Measurements from ENCODE around the gene KLHL24. TPM values are rescaled to one million over a fixed set of nuclear protein-coding genes. Genes with fewer than 3 reads are reported as not detected.
"Not testable (repeated sequence)": the region's sequence is repeated elsewhere in the genome, so short reads cannot be mapped to it uniquely, and the experiment has no call there.

KLHL24 gene
- total RNA-seq, 4 donors from 2014 or later = 118 to 301 (median 222) TPM

DNA sequence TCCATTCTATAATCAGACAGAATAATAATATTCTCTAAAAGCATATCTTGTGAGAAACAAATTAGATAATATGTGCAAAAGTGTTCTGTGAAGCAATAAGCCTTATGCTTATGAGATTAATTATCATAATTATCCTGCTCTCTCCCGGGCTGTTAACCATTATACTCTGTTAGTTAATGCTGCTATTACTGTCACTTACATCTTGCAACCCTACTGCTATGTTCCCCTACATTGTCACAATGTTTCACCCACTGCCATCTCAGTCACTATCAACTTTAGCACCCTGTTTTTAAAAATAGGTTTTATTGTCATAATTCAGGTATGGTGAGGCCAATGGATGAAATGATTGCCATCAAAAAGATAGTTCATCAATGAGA, 15.2 kb upstream of the KLHL24 start:
- TF ChIP-seq, protein P1, sequence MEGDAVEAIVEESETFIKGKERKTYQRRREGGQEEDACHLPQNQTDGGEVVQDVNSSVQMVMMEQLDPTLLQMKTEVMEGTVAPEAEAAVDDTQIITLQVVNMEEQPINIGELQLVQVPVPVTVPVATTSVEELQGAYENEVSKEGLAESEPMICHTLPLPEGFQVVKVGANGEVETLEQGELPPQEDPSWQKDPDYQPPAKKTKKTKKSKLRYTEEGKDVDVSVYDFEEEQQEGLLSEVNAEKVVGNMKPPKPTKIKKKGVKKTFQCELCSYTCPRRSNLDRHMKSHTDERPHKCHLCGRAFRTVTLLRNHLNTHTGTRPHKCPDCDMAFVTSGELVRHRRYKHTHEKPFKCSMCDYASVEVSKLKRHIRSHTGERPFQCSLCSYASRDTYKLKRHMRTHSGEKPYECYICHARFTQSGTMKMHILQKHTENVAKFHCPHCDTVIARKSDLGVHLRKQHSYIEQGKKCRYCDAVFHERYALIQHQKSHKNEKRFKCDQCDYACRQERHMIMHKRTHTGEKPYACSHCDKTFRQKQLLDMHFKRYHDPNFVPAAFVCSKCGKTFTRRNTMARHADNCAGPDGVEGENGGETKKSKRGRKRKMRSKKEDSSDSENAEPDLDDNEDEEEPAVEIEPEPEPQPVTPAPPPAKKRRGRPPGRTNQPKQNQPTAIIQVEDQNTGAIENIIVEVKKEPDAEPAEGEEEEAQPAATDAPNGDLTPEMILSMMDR (IDR thresholded peaks at IDR 0.05 in 4 of 5, conservative IDR thresholded peaks at IDR 0.05 in 1 of 5) = no peak
- no peak for TF ChIP-seq POLR2A (IDR thresholded peaks at IDR 0.05)
- Histone ChIP-seq H3K27ac (peak overlapping the region in 3 of 4 donors; percentile 33 to 62 (median 52)), H3K36me3 (no peaks in the 10 kb centered on the region), H3K4me3 (no peak overlapping the region), H3K27me3 (no peaks in the 10 kb centered on the region), H3K9me3 (no peaks in the 10 kb centered on the region), H3K4me1 (peaks cover 12 to 17% of the 10 kb centered on the region in 2 donors)
- intact Hi-C loops (cut with DNase I; ENCODE audit: low total_unique reads) = no loop called here
- ATAC-seq = no peak
- no peak for DNase-seq
- in situ Hi-C loops (cut with MboI; ENCODE audit: low sequenced_read_pairs in 4 of 4) = no loop called here

DNA sequence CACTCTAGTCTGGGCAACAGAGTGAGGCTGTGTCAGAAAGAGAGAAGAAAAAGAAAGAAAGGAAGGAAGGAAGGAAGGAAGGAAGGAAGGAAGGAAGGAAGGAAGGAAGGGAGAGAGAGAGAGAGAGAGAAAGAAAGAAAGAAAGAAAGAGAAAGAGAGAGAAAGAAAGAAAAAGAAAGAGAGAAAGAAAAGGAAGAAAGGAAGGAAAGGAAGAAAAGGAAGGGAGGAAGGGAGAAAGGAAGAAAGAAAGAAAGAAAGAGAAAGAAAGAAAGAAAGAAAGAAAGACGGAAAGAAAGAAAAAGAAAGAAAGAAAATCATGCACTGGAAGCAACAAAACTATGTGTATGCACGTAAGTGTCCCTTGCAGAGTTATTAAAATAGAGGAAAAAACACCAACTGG, 12.9 kb upstream of the KLHL24 start:
- ATAC-seq; intact Hi-C loops (cut with DNase I; ENCODE audit: low total_unique reads); in situ Hi-C loops (cut with MboI; ENCODE audit: low sequenced_read_pairs in 4 of 4): not testable (repeated sequence)

DNA sequence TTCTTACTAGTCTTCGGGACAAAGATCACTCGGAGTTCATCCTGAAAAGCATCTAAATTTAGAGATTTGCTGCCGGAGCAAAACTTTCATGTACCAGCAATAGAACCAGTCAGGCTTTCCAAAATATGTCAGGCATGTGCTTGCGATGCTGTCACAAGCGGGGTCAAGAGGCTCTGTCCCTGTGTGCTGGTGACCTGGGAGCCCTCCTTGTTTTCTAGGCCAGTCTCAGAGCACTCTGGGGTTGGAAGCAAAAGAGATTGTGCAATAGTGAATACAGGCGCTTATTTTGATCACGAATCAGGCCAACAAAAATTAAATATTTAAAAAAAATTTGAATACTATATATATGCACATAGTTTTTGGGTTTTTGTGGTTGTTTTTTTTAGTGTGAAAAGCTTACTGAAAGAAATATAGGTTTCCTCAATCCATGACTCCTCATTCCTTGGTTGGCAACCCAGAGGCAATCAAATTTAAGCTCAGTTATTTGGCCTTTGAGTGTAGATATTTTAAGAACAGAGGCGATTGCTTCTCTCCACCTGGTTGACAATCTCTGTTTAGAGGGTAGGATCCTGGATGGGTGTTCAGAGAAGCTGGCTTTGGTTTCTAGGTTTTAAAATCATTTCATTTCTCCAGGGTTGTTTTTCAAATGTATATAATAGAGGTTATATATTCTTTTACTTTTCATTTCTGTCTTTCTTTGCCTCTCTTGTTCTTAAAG, 8.4 kb upstream of the KLHL24 start:
- in situ Hi-C loops (cut with MboI; ENCODE audit: low sequenced_read_pairs in 4 of 4) (no loop called here), intact Hi-C loops (cut with DNase I; ENCODE audit: low total_unique reads) (loop anchor here (5.0 kb wide), 1 partner anchor 65 kb away; no protein-coding TSS in a partner anchor)
- H3K36me3 ChIP-seq = no peaks in the 10 kb centered on the region
- peak overlapping the region; percentile 73 to 82 (median 77) for H3K27ac ChIP-seq
- no peak overlapping the region for H3K4me3 ChIP-seq
- ATAC-seq = peak; percentile 91 to 95
- H3K9me3 ChIP-seq = no peaks in the 10 kb centered on the region
- peaks cover 36 to 45% of the 10 kb centered on the region in 2 donors for H3K4me1 ChIP-seq
- TF ChIP-seq POLR2A (IDR thresholded peaks at IDR 0.05) = no peak
- TF ChIP-seq, protein P1 (IDR thresholded peaks at IDR 0.05 in 4 of 5, conservative IDR thresholded peaks at IDR 0.05 in 1 of 5) = no peak
- no peaks in the 10 kb centered on the region for H3K27me3 ChIP-seq
- DNase-seq = peak; percentile 74 to 87

More for the DNA sequence above, 12.9 kb upstream of the KLHL24 start:
- H3K4me3 ChIP-seq, H3K36me3 ChIP-seq, DNase-seq, H3K27ac ChIP-seq, H3K9me3 ChIP-seq, H3K27me3 ChIP-seq: not testable (repeated sequence)
- H3K4me1 ChIP-seq = peaks cover 27 to 33% of the 10 kb centered on the region in 2 donors

DNA sequence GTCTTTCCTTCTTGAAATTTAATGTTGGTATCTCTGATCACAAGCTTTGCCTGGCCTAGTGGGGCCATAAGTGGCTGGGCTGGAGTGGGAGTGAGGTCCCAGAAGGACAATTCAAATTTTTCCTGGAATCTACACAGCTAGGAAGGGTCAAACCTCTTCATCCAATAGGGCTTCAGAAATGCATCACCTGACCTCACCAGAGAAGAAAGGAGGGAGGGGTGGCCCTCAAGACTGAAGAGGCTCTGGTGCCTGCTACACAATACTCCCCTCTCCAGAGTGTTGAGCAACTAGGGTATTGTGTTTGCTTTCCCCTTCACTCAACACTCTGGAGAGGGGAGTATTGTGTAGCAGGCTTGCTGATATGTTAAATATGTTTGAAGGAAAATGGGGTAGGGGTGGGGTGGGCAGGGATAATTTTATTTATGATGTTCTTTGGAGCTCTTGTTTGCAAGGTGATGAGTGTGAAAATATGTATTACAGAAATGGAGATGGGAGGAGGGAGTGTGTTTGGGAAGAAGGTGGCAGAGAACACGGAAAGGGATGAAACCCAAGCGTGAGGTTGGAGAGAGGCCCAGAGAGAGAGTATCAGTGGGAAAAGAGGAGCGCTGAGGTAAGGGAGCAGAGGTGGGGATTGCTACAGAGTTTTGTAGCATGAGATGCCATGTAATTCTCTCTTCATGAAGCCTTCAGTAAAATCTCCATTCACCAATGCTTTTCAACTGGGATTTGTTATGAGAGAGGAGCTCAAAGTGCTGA, 5.7 kb upstream of the KLHL24 start:
- ATAC-seq = peak in 1 of 2 donors; percentile 55
- Histone ChIP-seq H3K27ac (peak overlapping the region; percentile 50 to 82 (median 74)), H3K4me3 (no peak overlapping the region), H3K27me3 (no peaks in the 10 kb centered on the region), H3K4me1 (peaks cover 34 to 45% of the 10 kb centered on the region in 2 donors), H3K36me3 (no peaks in the 10 kb centered on the region), H3K9me3 (no peaks in the 10 kb centered on the region)
- intact Hi-C loops (cut with DNase I; ENCODE audit: low total_unique reads) (loop anchor here (5.0 to 10.0 kb wide), 5 partner anchors 67 to 1185 kb away; partner anchors contain the start of genes ABCC5, ATP11B, B3GNT5 and VPS8), in situ Hi-C loops (cut with MboI; ENCODE audit: low sequenced_read_pairs in 4 of 4) (no loop called here)
- peak in 1 of 2 donors; percentile 37 for DNase-seq
- TF ChIP-seq, protein P1 (IDR thresholded peaks at IDR 0.05 in 4 of 5, conservative IDR thresholded peaks at IDR 0.05 in 1 of 5) = no peak
- no peak for TF ChIP-seq POLR2A (IDR thresholded peaks at IDR 0.05)

DNA sequence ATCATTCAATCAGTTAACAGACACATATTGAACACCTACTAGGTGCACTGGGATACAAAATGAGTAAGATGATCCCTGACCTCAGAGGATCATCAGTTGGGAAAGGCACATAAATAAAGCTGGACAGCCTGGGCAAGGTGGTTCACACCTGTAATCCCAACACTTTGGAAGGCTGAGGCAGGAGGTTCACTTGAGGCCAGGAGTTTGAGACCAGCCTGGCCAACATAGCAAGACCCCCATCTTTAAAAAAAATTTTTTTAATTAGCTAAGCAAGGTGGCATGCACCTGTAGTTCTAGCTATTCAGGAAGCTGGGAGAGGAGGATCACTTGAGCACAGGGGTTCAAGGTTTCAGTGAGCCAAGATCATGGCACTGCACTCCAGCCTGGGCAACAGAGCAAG, 3.7 kb upstream of the KLHL24 start:
- Histone ChIP-seq H3K4me1 (peaks cover 28 to 38% of the 10 kb centered on the region in 2 donors), H3K36me3 (no peaks in the 10 kb centered on the region), H3K9me3 (no peaks in the 10 kb centered on the region), H3K27me3 (no peaks in the 10 kb centered on the region), H3K4me3 (no peak overlapping the region), H3K27ac (no peak overlapping the region)
- ATAC-seq (no peak), DNase-seq (no peak)
- in situ Hi-C loops (cut with MboI; ENCODE audit: low sequenced_read_pairs in 4 of 4) (no loop called here), intact Hi-C loops (cut with DNase I; ENCODE audit: low total_unique reads) (loop anchor here (10.0 kb wide), 4 partner anchors 377 to 1183 kb away; partner anchors contain the start of genes ABCC5, ATP11B, B3GNT5 and VPS8)
- no peak for TF ChIP-seq POLR2A (IDR thresholded peaks at IDR 0.05)
- TF ChIP-seq, protein P1 (IDR thresholded peaks at IDR 0.05 in 4 of 5, conservative IDR thresholded peaks at IDR 0.05 in 1 of 5) = no peak

DNA sequence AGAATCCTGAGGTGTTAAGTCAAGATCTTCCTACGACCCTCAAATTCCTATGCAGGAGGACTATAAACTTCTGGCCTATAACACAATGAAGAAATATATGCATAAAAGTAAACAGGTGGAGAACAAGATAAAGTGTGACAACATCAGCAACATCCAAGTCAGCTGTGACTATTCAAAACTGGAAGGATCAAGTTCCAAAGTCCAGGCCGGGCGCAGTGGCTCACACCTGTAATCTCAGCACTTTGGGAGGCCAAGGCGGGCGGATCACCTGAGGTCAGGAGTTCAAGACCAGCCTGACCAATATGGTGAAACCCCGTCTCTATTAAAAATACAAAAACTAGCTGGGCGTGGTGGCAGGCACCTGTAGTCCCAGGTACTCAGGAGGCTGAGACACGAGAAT, 2.7 kb upstream of the KLHL24 start:
- H3K36me3 ChIP-seq; H3K27me3 ChIP-seq; H3K27ac ChIP-seq; ATAC-seq; DNase-seq; in situ Hi-C loops (cut with MboI; ENCODE audit: low sequenced_read_pairs in 4 of 4); H3K9me3 ChIP-seq; H3K4me3 ChIP-seq: not testable (repeated sequence)
- H3K4me1 ChIP-seq = peaks cover 24 to 33% of the 10 kb centered on the region in 2 donors
- intact Hi-C loops (cut with DNase I; ENCODE audit: low total_unique reads) = loop anchor here (10.0 kb wide), 4 partner anchors 378 to 1182 kb away; partner anchors contain the start of genes ABCC5, ATP11B, B3GNT5 and VPS8
